HT1080 (cell line): ENCODE measurements around the gene RAB37. TPM values are rescaled to one million over a fixed set of nuclear protein-coding genes. Genes with fewer than 3 reads are reported as not detected.

Source experiments
- DNase-seq: peaks from one replicate; pipeline ENCODE4 v3.0.0-alpha.2; 2015; ENCODE audit warnings: low read depth
- total RNA-seq: library from RNA; depleted of rRNA; stranded (reverse); fragments of >200 nt; shearing (Covaris generic); gene quantifications from 2 replicates; pipeline ENCODE4 v1.2.3, GENCODE V29; 2014

The RAB37 gene
- total RNA-seq, 1 experiment from 2014 or later, result 0.11 TPM

GRCh38 chr17:74760404-74761105 is 23.5 kb downstream of the RAB37 start:
- no peak for DNase-seq

- no peak for DNase-seq
Observed at GRCh38 chr17:74761419-74761818, 24.4 kb downstream of the RAB37 start.

GRCh38 chr17:74761931-74762330 is 24.9 kb downstream of the RAB37 start:
- DNase-seq, result no peak

GRCh38 chr17:74763565-74764387 is 26.7 kb downstream of the RAB37 start:
- DNase-seq, result no peak

GRCh38 chr17:74764751-74765286 is 27.8 kb downstream of the RAB37 start:
- no peak for DNase-seq

- DNase-seq, result no peak
Observed at GRCh38 chr17:74766413-74766812, 29.4 kb downstream of the RAB37 start.

- no peak for DNase-seq
Observed at GRCh38 chr17:74767111-74767516, 30.1 kb downstream of the RAB37 start.

- DNase-seq, result peak; percentile 68
Observed at GRCh38 chr17:74768069-74768762, 31.2 kb downstream of the RAB37 start.

- no peak for DNase-seq
Observed at GRCh38 chr17:74768763-74769114, 31.7 kb downstream of the RAB37 start.

GRCh38 chr17:74769266-74769855 is 32.3 kb downstream of the RAB37 start:
- no peak for DNase-seq

GRCh38 chr17:74769856-74770497 is 32.9 kb downstream of the RAB37 start:
- no peak for DNase-seq

- DNase-seq, result no peak
Observed at GRCh38 chr17:74770498-74771318, 33.7 kb downstream of the RAB37 start.

GRCh38 chr17:74771319-74771914 is 34.4 kb downstream of the RAB37 start:
- DNase-seq, result no peak

GRCh38 chr17:74772053-74772452 is 35.0 kb downstream of the RAB37 start:
- no peak for DNase-seq

- DNase-seq, result no peak
Observed at GRCh38 chr17:74773414-74773813, 36.4 kb downstream of the RAB37 start.

GRCh38 chr17:74773871-74774286 is 36.8 kb downstream of the RAB37 start:
- DNase-seq, result peak; percentile 50

- DNase-seq, result no peak
Observed at GRCh38 chr17:74775409-74776043, 38.5 kb downstream of the RAB37 start.

GRCh38 chr17:74776044-74776962 is 39.2 kb downstream of the RAB37 start, which contains the start of gene NAT9:
Gene NAT9 (minus strand): TSS chr17:74776345. CDS start chr17:74775698, 647 bp downstream.
- peak; percentile 94 for DNase-seq
